ENCODE measurements around the gene ACSF3. TPM values are rescaled to one million over a fixed set of nuclear protein-coding genes. Genes with fewer than 3 reads are reported as not detected.

ACSF3 gene
- total RNA-seq, 1 experiment from 2014 or later: 74.5 TPM

- TF ChIP-seq YY1 (IDR thresholded peaks at IDR 0.05; ENCODE audit: extremely low read depth, insufficient replicate concordance, low read depth, low read length) (peak; percentile 14), POLR2AphosphoS5 (IDR thresholded peaks at IDR 0.05; ENCODE audit: low read depth, low read length) (peak; percentile 90), ZFX (IDR thresholded peaks at IDR 0.05) (peak; percentile 46; the same call in 1 of the 2 replicates), POLR2A (IDR thresholded peaks at IDR 0.05; ENCODE audit: borderline replicate concordance, extremely low read depth, insufficient read depth, insufficient read length) (peak; percentile 18), EZH2 (IDR thresholded peaks at IDR 0.05) (no peak), SIN3A (IDR thresholded peaks at IDR 0.05; ENCODE audit: low read depth) (no peak), EGR1 (IDR thresholded peaks at IDR 0.05; ENCODE audit: low read depth) (peak; percentile 46; the same call in 1 of the 2 replicates), JUND (IDR thresholded peaks at IDR 0.05) (no peak)
These were observed 108.1 kb downstream of the ACSF3 start (continued) for GRCh38 chr16:89201439-89202377.

GRCh38 chr16:89202422-89203215 is 109.0 kb downstream of the ACSF3 start:
- no peaks in the 10 kb centered on the region for H4K20me1 ChIP-seq (ENCODE audit: insufficient read depth)
- RAD21 ChIA-PET (ENCODE audit: low non-redundant PET in 1 of 2, low total read pairs in 2 of 2, uncharacterized antibody in 2 of 2, unreplicated experiment in 2 of 2): interaction anchor here in 1 of 2 experiments (1.5 kb wide), 1 partner anchor 10 kb away, joined by 8 read pairs; no protein-coding TSS in a partner anchor
- H3K9ac ChIP-seq (ENCODE audit: low read length): peak overlapping the region; percentile 38
- no peaks in the 10 kb centered on the region for H3K36me3 ChIP-seq (ENCODE audit: control insufficient read depth in 1 of 2, insufficient read depth in 2 of 2, low read length in 2 of 2)
- no peak overlapping the region for H2AFZ ChIP-seq (ENCODE audit: low read depth, low read length, poor library complexity, severe bottlenecking)
- ATAC-seq: no peak
- TSS peak; percentile 53 for BruUV-seq (replicated peaks)
- DNase-seq (ENCODE audit: low read depth, low spot score): no peak
- CTCF ChIA-PET: no interaction called here
- POLR2A ChIA-PET: interaction anchor here (1.5 kb wide), 1 partner anchor 10 kb away, joined by 11 read pairs; no protein-coding TSS in a partner anchor
- H3K9me2 ChIP-seq (ENCODE audit: insufficient read depth): no peaks in the 10 kb centered on the region
- no peak overlapping the region for H3K27ac ChIP-seq (ENCODE audit: low read depth, low read length)
- peaks cover 5 to 22% of the 10 kb centered on the region in 2 experiments for H3K4me1 ChIP-seq (ENCODE audit: control insufficient read depth in 1 of 2, insufficient read depth in 2 of 2, low read length in 2 of 2)
- TF ChIP-seq MAX (IDR thresholded peaks at IDR 0.05) (no peak), ZFX (IDR thresholded peaks at IDR 0.05) (no peak), EZH2 (IDR thresholded peaks at IDR 0.05) (no peak), FOSL1 (IDR thresholded peaks at IDR 0.05; ENCODE audit: low read depth) (no peak), POLR2A (IDR thresholded peaks at IDR 0.05; ENCODE audit: borderline replicate concordance, extremely low read depth, insufficient read depth, insufficient read length) (no peak)
- H3K4me3 ChIP-seq (replicated peaks in 1 of 2; ENCODE audit: low read depth in 1 of 2, low read length in 2 of 2): peak overlapping the region; percentile 45 to 53
- no peaks in the 10 kb centered on the region for H3K9me3 ChIP-seq (ENCODE audit: control insufficient read depth in 1 of 2, insufficient read depth in 1 of 2, low read depth in 1 of 2, low read length in 2 of 2)
- intact Hi-C loops (cut with micrococcal nuclease): no loop called here
- no peaks in the 10 kb centered on the region for H3K79me2 ChIP-seq (ENCODE audit: insufficient read depth, low read length)
- H3K27me3 ChIP-seq (ENCODE audit: insufficient read depth, low read length): no peaks in the 10 kb centered on the region
- H3K4me2 ChIP-seq (ENCODE audit: low read length): peak overlapping the region; percentile 68

Other genes with a start within 250 kb of the ACSF3 start
- gene GALNS, start 236.9 kb upstream of the ACSF3 start, total RNA-seq (2021; ENCODE audit: unreplicated experiment): 44.6 TPM
- 94.1 TPM for gene TRAPPC2L, start 236.7 kb upstream of the ACSF3 start, total RNA-seq (2021; ENCODE audit: unreplicated experiment)
- gene PABPN1L, start 227.2 kb upstream of the ACSF3 start, total RNA-seq (2021; ENCODE audit: unreplicated experiment): 0.57 TPM
- 19.1 TPM for gene CBFA2T3, start 116.6 kb upstream of the ACSF3 start, total RNA-seq (2021; ENCODE audit: unreplicated experiment)
- gene CDH15, start 77.9 kb downstream of the ACSF3 start, total RNA-seq (2021; ENCODE audit: unreplicated experiment): 3.8 TPM
- 53.7 TPM for gene SLC22A31, start 106.7 kb downstream of the ACSF3 start, total RNA-seq (2021; ENCODE audit: unreplicated experiment)
- 19.5 TPM for gene ZNF778, start 123.9 kb downstream of the ACSF3 start, total RNA-seq (2021; ENCODE audit: unreplicated experiment)